ENCODE data around the gene LRRC71.
"Not testable (repeated sequence)": the region's sequence is repeated elsewhere in the genome, so short reads cannot be mapped to it uniquely, and the experiment has no call there.

Gene LRRC71

DNA sequence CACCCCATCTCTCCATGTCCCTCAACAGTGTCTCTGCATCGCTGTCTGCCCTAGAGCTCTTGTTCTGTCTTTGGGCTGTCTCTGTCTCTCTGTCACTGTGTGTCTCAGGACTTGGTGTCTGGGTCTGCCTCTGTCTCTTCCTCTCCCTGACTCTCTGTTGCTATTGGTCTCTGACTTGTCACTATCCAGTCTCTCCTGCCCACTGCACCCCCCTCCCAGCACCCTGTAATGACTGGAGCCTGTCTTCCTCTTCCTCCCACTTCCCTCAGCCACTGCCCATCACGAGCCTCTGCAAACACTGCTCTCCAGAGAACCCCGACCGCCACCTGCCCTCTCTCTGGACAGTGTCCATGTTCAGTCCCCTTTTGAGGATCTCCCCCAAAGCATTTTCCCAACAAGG is 14.8 kb upstream of the LRRC71 start:
- DNase-seq (ENCODE audit: low spot score), result no peak

DNA sequence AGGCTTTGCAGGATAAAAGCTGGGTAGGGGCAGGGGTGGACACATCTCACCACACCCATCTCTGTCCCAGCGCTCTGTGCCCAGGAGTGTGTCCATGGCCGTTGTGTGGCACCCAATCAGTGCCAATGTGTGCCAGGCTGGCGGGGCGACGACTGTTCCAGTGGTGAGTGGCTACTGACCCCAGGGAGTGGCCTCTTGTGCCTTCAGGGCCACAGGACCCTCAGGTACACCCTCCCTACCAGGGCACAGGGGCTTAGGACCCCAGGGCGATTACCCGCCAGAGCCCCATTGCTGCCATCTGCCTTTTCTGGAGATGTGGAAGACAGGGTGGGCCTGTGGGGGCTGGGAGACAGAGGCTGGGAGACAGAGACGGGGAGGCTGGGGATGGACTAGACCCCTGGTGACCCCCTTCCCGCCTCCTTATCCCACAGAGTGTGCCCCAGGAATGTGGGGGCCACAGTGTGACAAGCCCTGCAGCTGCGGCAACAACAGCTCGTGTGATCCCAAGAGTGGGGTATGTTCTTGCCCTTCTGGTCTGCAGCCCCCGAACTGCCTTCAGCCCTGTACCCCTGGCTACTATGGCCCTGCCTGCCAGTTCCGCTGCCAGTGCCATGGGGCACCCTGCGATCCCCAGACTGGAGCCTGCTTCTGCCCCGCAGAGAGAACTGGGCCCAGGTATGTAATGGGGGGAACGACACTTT is 14.1 kb upstream of the LRRC71 start:
- no peak for DNase-seq (ENCODE audit: low spot score)

DNA sequence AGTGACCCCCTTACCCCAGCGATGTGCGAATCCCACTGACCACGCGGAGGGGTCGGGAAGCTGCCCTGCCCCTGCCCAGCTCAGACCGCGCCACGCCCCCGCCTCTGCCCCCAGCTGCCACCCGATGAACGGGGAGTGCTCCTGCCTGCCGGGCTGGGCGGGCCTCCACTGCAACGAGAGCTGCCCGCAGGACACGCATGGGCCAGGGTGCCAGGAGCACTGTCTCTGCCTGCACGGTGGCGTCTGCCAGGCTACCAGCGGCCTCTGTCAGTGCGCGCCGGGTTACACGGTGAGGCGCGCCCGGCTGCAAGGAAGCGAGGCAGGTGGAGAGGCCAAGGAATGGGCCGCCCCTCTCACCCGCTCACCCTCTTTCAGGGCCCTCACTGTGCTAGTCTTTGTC is 11.9 kb upstream of the LRRC71 start:
- no peak for DNase-seq (ENCODE audit: low spot score)

DNA sequence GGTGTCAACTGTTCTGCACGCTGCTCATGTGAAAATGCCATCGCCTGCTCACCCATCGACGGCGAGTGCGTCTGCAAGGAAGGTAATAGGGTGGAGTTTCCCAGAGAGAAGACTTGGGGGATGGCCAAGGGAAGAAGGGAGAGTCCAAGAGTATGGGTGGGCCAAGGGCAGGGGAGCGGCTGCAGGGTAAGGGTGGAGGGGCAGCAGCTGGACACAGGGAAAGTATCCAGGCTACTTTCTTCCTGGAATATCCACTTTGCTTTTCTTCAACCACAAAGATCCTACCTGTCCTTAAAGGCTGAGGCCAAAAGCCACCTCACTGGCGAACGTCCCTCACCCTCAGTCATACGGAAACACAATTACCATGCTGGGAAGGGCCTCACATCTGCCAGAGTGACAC is 11.5 kb upstream of the LRRC71 start:
- DNase-seq (ENCODE audit: low spot score), result no peak

DNA sequence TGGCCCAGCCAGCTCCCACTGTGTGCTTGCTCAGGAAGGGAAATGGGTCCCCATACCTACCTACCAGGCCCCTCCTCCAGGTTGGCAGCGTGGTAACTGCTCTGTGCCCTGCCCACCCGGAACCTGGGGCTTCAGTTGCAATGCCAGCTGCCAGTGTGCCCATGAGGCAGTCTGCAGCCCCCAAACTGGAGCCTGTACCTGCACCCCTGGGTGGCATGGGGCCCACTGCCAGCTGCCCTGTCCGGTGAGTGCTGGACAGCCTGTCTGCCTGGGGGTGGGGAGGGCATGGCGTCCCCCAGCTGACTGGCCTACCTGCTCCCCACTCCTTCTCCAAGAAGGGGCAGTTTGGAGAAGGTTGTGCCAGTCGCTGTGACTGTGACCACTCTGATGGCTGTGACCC is 10.8 kb upstream of the LRRC71 start:
- DNase-seq (ENCODE audit: low spot score), result no peak

DNA sequence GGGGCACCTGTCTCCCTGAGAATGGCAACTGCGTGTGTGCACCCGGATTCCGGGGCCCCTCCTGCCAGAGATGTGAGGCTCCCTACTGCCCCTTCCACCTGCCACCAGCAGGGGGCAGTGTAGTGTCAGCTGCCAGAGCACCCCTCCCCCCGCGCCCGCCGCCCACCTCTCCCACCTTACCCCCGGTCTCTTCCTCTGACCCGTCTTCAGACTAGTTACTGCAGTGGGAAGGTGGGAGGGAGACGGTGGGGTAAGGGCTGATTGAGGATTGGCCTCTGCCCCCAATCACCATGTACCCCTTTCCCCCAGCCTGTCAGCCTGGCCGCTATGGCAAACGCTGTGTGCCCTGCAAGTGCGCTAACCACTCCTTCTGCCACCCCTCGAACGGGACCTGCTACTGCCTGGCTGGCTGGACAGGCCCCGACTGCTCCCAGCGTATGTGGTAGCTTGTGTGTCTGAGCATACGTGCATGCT is 10.1 kb upstream of the LRRC71 start:
- DNase-seq (ENCODE audit: low spot score), result no peak

DNA sequence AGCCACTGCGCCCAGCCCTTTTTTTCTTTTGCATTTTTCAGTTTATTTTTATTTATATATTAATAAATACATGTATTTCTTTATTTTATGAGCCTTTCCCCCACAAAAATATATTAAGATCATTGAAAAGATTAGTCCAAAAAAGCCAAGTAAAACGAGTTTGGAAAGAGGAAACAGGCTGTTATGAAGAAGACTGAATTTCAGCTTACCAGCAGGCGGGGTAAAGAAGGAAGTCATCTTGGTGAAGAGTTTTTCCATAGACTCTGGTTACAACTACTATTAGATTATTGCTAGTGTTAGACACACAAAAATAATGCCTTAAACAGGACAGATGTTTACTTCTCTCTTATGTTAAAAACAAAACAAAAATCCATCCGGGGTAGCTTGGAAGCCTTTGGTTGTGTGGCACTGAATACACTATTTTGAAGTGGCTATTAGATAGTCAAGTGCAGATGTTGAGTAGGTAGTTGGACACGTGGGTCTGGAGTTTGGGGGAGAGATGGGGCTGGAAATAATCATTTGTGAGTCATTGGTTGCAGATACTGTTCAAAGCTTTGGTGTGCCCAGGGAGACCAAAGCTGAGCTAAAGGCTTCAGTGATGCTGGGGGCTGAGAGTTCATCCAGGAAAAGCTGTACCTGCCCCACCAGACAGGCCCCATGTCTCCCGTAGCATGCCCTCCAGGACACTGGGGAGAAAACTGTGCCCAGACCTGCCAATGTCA is 8.7 kb upstream of the LRRC71 start:
- no peak for DNase-seq (ENCODE audit: low spot score)

DNA sequence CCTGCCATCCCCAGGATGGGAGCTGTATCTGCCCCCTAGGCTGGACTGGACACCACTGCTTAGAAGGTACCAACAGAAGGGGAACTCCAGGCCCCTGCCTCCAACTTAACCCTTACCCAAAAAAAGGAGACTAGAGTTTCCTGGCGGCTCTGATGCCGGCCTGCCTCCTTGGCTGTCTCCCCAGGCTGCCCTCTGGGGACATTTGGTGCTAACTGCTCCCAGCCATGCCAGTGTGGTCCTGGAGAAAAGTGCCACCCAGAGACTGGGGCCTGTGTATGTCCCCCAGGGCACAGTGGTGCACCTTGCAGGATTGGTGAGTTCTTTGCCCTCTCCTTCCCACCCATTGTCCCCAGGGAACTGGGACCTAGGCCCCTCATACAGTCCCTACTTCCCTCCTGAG is 8.1 kb upstream of the LRRC71 start:
- DNase-seq (ENCODE audit: low spot score), result no peak

DNA sequence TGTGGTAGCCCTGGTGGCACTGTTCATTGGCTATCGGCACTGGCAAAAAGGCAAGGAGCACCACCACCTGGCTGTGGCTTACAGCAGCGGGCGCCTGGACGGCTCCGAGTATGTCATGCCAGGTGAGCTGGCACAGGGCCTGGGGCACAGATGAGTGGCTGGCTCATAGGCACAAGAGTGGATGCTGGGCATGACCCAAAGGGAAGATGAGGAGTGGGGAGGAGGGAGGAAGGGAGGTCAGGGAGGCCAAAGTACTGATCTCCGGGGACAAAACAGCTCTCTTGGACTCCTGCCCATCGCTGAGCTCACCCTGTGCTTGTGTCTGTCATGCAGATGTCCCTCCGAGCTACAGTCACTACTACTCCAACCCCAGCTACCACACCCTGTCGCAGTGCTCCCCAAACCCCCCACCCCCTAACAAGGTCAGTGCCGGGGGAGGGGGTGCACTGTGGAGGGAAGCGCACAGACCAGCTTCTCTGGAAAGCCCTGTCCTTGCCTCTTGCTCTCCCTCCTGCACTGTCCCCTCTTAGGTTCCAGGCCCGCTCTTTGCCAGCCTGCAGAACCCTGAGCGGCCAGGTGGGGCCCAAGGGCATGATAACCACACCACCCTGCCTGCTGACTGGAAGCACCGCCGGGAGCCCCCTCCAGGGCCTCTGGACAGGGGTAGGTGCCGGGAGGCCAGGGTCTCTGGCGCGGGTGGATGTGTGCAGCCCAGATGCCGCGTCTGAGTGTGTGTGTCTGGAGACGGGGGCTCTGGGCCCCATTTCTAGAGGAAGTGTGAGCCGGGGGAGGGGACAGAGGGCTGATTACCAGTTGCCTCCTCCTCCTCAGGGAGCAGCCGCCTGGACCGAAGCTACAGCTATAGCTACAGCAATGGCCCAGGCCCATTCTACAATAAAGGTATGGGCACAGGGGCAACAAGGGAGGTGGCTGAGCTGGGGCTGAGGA is 7.3 kb upstream of the LRRC71 start:
- DNase-seq (ENCODE audit: low spot score), result no peak

DNA sequence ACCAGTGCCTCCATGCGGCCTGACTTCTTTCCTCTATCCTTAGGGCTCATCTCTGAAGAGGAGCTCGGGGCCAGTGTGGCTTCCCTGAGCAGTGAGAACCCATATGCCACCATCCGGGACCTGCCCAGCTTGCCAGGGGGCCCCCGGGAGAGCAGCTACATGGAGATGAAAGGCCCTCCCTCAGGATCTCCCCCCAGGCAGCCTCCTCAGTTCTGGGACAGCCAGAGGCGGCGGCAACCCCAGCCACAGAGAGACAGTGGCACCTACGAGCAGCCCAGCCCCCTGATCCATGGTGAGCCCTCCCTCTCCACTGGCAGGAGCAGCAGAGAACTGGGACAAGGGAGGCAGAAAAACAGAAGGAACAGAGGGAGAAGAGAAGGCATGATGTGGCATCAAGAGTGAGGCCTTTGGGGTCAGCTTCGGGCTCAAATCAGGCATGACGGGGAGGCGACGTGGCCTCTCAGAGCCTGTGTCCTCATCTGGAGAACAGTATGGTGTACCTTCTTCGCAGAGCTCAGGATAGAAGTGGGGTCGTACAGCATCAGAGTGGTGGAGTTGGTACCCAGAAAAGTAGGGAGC is 6.5 kb upstream of the LRRC71 start:
- DNase-seq (ENCODE audit: low spot score), result no peak

DNA sequence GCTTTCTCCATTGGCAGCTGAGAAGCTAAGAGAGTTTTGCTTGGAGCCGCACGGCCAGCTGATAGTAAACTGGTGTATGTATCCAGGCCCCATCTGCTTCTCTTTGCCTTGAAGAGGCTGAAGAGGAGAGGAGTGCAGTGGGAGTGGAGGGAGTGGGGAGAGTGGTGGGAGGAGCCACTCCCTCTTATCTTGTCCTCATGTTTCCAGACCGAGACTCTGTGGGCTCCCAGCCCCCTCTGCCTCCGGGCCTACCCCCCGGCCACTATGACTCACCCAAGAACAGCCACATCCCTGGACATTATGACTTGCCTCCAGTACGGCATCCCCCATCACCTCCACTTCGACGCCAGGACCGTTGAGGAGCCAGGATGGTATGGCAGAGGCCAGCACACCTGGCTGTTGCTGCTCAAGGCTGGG is 6.0 kb upstream of the LRRC71 start:
- no peak for DNase-seq (ENCODE audit: low spot score)

DNA sequence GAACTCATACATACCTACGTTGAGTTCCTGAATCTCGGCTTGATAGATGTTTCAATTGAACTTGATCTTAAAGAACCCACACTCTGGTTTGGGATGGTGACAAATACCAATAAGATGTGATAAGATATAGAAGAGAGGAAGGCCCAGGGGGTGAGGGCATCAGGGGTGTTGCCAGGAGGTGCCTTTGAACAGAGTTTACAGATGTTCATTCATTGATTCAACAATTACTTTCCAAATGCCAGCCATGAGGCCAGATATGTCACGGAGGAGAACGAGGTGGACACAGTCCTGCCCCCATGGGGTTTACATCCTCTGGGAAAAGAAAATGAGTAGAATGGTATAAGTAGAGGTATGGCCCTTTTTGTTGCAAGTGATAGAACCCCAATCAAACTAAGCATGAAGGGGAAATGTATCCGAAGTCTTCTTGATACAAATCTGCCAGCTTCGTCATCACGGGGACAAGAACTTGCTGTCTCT is 659 bp downstream of the LRRC71 start:
- no peak for DNase-seq (ENCODE audit: low spot score)

DNA sequence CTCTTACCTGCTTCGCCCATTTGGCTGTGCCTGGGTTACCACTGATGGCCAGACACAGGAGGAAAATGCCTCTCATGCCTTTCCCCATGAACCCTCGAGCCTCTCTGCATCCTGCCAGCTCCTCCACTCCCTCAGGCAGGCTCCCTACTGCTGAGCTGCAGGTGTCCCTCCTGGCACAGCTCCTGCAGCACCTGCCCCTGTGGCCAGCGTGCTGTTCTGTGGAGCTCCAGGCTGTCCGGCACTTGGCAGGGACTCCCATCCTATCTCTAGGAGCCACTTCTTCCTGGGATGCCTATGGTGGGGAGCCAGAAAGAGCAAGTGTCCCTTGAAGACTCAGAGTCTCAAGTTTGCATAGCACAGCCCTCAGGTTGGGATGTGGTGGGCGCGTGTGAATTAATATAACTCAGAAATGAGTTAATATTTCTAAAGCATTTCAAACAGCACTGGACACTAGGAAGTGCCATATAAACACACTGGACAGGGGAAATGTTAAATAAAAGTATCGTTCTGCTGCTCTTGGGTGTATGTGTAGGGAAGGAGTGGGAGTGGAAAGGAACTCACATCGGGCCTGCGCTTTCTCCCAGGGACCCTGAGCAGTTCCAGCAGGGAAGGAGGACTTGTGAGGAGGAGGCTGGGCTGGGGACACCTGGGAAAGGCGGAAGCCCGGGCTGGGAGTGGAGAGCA is 2.7 kb downstream of the LRRC71 start:
- no peak for DNase-seq (ENCODE audit: low spot score)

DNA sequence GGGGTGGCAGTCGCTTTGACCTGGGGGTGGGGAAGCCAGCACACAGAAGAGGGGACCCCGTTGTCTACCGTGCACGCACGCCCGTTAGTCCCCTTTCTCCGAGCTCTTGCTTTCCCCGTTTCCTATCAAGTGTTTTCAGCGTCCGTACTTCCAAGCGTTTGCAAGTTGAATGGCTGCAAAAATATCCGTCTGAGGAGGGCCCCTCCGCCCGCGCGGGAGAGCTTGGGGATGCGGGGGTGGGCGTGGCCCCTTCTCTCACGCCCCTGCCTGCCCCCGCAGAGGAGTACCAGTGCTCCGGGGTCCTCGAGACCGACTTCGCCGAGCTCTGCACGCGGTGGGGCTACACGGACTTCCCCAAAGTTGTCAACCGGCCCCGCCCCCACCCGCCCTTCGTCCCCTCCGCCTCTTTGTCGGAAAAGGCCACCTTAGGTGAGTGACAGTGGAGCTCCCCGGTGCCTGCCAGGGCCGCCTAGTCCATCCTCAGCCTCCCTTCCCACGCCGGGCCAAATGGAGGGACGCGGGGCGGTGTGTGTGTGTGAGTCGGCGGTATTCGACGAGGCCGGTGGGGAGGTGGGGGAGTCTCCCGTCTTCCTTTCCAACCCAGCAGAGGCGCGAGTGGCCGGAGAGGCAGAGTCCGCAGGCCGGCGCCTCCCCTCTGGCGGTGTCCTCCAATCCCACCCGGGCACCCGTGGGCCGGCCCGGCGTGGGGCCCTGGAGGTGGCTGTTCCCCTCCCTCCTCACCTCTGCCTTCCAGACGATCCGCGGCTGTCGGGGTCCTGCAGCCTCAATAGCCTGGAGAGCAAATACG is 3.4 kb downstream of the LRRC71 start:
- DNase-seq (ENCODE audit: low spot score), result no peak

DNA sequence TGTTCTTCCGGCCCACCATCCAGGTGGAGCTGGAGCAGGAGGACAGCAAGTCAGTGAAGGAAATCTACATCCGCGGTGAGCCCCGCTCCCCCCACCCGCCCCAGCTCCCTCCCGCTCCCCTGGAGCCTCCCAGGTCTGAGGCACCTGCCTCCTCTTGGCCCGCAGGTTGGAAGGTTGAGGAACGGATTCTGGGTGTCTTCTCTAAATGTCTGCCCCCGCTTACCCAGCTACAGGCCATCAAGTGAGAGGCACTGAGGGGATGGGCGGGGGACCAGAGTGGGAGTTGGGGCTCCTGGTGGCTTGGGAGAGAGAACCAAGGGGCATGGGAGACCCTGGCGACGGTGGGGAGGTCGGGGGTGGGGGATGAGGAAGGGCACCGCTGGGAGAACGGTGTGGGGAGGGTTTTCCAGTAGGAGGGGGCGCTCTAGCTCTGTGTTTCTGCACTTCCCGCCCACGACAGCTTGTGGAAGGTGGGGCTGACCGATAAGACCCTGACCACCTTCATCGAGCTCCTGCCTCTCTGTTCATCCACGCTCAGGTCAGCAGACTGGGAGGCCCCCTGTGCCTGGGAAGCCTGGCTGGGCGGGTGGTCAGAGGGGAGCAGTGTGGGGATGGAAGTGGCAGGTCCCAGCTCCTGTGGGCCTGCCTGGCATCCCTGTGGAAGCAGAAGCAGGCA is 4.2 kb downstream of the LRRC71 start:
- DNase-seq (ENCODE audit: low spot score), result no peak

DNA sequence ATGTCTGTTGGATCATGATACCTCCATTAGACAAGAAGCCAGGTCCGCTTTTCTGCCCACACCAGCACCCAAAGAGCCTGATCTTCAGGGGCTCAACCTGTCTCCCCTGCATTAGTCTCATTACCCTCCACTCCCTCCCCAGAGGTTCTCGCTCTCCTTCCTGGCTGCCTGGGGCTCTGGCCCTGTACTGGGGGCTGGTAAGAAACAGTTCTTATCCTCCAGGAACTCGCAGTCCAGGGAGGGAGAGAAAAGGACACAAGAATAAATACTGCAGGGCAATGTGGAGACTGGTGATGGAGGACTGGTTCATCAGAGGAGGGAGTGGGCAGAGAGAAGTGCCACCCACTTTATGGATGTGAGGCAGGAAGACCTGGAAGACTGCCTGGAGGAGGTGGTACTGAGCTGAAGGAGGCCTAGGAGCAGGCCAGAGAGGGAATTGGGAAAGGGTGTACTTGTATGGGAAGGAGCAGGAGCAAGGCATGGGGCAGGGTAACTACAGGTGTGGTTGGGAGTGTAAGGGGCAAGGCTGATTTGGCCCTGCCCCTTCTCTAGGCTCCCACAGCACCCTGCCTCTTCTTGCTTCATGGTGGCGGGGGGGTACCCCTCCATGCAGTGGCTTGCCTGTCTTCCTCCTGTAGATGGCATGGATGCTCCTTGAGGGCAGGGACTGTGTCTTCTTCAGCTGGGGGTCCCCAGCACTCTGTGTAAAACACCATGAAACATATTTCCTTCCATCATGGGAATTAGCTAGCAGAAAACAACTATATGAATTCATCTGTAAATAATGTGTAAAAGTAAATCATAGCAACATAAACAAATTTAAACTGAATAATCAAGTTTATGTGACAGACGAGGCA is 5.0 kb downstream of the LRRC71 start:
- no peak for DNase-seq (ENCODE audit: low spot score)

DNA sequence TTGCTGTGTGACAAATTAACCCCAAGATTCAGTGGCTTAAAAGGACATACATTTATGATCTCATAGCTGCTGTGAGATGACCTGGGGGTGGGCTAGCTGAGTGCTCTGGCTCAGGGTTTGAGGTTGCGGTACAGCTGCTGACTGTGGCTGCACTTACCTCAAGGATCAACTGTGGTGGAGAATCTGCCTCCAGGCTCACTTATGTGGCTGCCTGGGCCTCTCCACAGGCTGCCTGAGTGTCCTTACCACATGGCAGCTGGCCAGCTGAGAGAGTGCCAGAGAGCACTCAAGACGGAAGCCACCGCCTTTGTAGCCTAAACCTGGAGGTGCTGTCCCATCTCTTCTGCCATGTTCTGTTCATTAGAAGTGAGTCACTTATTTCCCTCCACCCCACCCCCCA is 5.7 kb downstream of the LRRC71 start:
- DNase-seq (ENCODE audit: low spot score), result peak; percentile 17

DNA sequence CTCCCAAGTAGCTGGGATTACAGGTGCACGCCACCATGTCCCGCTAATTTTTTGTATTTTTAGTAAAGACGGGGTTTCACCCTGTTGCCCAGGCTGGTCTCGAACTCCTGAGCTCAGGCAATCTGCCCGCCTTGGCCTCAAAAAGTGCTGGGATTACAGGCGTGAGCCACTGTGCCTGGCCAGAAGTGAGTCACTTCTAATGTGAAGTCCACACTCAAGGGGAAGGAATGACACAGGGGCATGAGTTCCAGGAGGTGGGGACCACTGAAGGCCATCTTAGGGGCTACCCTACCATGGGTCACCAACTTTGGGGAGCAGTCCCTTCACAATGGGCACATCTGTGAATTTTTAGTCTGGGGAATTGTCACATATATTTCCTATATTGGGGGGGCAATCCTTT is 6.3 kb downstream of the LRRC71 start:
- not testable (repeated sequence) for DNase-seq (ENCODE audit: low spot score)
